GM18499 (cell line): Measurements from ENCODE around the gene RUSC1.
"Not testable (repeated sequence)": the region's sequence is repeated elsewhere in the genome, so short reads cannot be mapped to it uniquely, and the experiment has no call there.

Source experiments
- ATAC-seq: cut with Tn5 transposase; IDR thresholded peaks from one replicate; pipeline ENCODE4 v1.9.1; 2021; ENCODE audit warnings: moderate number of reproducible peaks; ENCODE audit not compliant: insufficient read depth, unreplicated experiment

Gene RUSC1

GRCh38 chr1:155321639-155322503, 1.2 kb downstream of the RUSC1 start:
- ATAC-seq = no peak

- no peak for ATAC-seq
Observed at GRCh38 chr1:155322571-155322952, 1.9 kb downstream of the RUSC1 start.

- no peak for ATAC-seq
Observed at GRCh38 chr1:155322953-155323728, 2.4 kb downstream of the RUSC1 start.

- no peak for ATAC-seq
Observed at GRCh38 chr1:155323729-155324036, 3.0 kb downstream of the RUSC1 start.

- ATAC-seq = peak; percentile 35
Observed at GRCh38 chr1:155324037-155324716, 3.5 kb downstream of the RUSC1 start.

- no peak for ATAC-seq
Observed at GRCh38 chr1:155324717-155325602, 4.3 kb downstream of the RUSC1 start.

- no peak for ATAC-seq
Observed at GRCh38 chr1:155325603-155325893, 4.9 kb downstream of the RUSC1 start.

GRCh38 chr1:155326020-155326526, 5.4 kb downstream of the RUSC1 start:
- no peak for ATAC-seq

GRCh38 chr1:155326631-155327037, 5.9 kb downstream of the RUSC1 start:
- ATAC-seq = no peak

- no peak for ATAC-seq
Observed at GRCh38 chr1:155327981-155328380, 7.3 kb downstream of the RUSC1 start.

GRCh38 chr1:155328856-155329255, 8.2 kb downstream of the RUSC1 start:
- not testable (repeated sequence) for ATAC-seq

- ATAC-seq = no peak
Observed at GRCh38 chr1:155329980-155330598, 9.4 kb downstream of the RUSC1 start.

- no peak for ATAC-seq
Observed at GRCh38 chr1:155334962-155335361, 14.3 kb downstream of the RUSC1 start.

- no peak for ATAC-seq
Observed at GRCh38 chr1:155339515-155340097, 18.9 kb downstream of the RUSC1 start.

- no peak for ATAC-seq
Observed at GRCh38 chr1:155342842-155343241, 22.1 kb downstream of the RUSC1 start.

- ATAC-seq = no peak
Observed at GRCh38 chr1:155352631-155353030, 31.9 kb downstream of the RUSC1 start.

GRCh38 chr1:155360051-155360450, 39.4 kb downstream of the RUSC1 start:
- ATAC-seq = no peak

- ATAC-seq = no peak
Observed at GRCh38 chr1:155379180-155379579, 58.5 kb downstream of the RUSC1 start.

GRCh38 chr1:155379631-155380090, 59.0 kb downstream of the RUSC1 start:
- no peak for ATAC-seq
